Neural progenitor cell (in vitro differentiated cells): ENCODE data around the gene DCAF7.

Experiments
- CTCF ChIP-seq: fragments of 200-600 bp; sonication (generic); IDR thresholded peaks from 2 replicates; pipeline ENCODE4 v1.5.1; 2017; ENCODE audit warnings: antibody characterized with exemption, mild to moderate bottlenecking
- EZH2 ChIP-seq: fragments of 200-600 bp; sonication (generic); IDR thresholded peaks from 2 replicates; pipeline ENCODE4 v1.6.1; 2017; ENCODE audit warnings: antibody characterized with exemption, mild to moderate bottlenecking, moderate library complexity

GRCh38 chr17:63549946-63550816 is at the start of gene DCAF7:
- TF ChIP-seq CTCF (no peak), EZH2 (no peak)
